Breast epithelium (tissue), 4 donors: ENCODE data around the gene HOXB5. TPM values are rescaled to one million over a fixed set of nuclear protein-coding genes. Genes with fewer than 3 reads are reported as not detected.

ENCODE experiments used
- DNase-seq, 2 donors: peaks; one replicate each; pipeline ENCODE4 v3.0.0-alpha.2; 2019; ENCODE audit warnings: low spot score in 2 of 2
- H3K27ac ChIP-seq, 2 donors: fragments of 200-600 bp; sonication (generic) in 1 of 2; one replicate each; pipeline ENCODE4 v1.5.1; 2016 to 2019; ENCODE audit warnings: mild to moderate bottlenecking in 1 of 2
- H3K27me3 ChIP-seq, 2 donors: fragments of 200-600 bp; sonication (generic) in 1 of 2; one replicate each; pipeline versions ENCODE4 v1.5.1 to v1.6.0; 2017 to 2019; ENCODE audit warnings: control low read depth in 1 of 2, mild to moderate bottlenecking in 1 of 2
- H3K36me3 ChIP-seq: fragments of 200-600 bp; one replicate; pipeline ENCODE4 v1.5.1; 2019
- H3K4me1 ChIP-seq, 2 donors: fragments of 200-600 bp; sonication (generic); one replicate each; pipeline ENCODE4 v1.5.1; 2016 to 2019; ENCODE audit warnings: control low read depth in 1 of 2
- H3K4me3 ChIP-seq, 3 donors: fragments of 200-600 bp; sonication (generic); 1 replicate in 2 of 3; 2 replicates in 1 of 3; pipeline ENCODE4 v1.5.1; 2016 to 2019; ENCODE audit warnings: mild to moderate bottlenecking in 3 of 3, moderate library complexity in 2 of 3
- H3K9me3 ChIP-seq, 2 donors: fragments of 200-600 bp; sonication (generic) in 1 of 2; one replicate each; pipeline ENCODE4 v1.5.1; 2016 to 2019; ENCODE audit warnings: control low read depth in 1 of 2
- POLR2A ChIP-seq: fragments of 450-650 bp; IDR thresholded peaks from one replicate; pipeline ENCODE4 v1.6.1; 2016; ENCODE audit warnings: antibody characterized with exemption, mild to moderate bottlenecking, moderate library complexity
- POLR2AphosphoS5 ChIP-seq, 3 donors: sonication (generic); formaldehyde crosslinking; IDR thresholded peaks; one replicate each; pipeline ENCODE4 v1.6.1; 2017; ENCODE audit warnings: antibody characterized with exemption in 3 of 3
- intact Hi-C: fragments of 100-400 bp; cut with DNase I; formaldehyde crosslinking; loops from one replicate; pipeline ENCODE4 v1.15.1; 2023; ENCODE audit warnings: low total_unique reads
- total RNA-seq, 3 donors: library from RNA; depleted of rRNA; stranded (reverse); fragments of >200 nt; gene quantifications; one replicate each; pipeline ENCODE4 v1.1.0, GENCODE V29; 2016
- TF ChIP-seq, protein P1 (sequence below), 3 donors: fragments of 450-650 bp; IDR thresholded peaks; one replicate each; pipeline ENCODE4 v1.5.1; 2016 to 2017; ENCODE audit warnings: antibody characterized with exemption in 3 of 3, mild to moderate bottlenecking in 3 of 3, moderate library complexity in 3 of 3

Gene HOXB5
- total RNA-seq, 3 donors from 2014 or later = 0.44 to 2.0 (median 1.4) TPM

DNA sequence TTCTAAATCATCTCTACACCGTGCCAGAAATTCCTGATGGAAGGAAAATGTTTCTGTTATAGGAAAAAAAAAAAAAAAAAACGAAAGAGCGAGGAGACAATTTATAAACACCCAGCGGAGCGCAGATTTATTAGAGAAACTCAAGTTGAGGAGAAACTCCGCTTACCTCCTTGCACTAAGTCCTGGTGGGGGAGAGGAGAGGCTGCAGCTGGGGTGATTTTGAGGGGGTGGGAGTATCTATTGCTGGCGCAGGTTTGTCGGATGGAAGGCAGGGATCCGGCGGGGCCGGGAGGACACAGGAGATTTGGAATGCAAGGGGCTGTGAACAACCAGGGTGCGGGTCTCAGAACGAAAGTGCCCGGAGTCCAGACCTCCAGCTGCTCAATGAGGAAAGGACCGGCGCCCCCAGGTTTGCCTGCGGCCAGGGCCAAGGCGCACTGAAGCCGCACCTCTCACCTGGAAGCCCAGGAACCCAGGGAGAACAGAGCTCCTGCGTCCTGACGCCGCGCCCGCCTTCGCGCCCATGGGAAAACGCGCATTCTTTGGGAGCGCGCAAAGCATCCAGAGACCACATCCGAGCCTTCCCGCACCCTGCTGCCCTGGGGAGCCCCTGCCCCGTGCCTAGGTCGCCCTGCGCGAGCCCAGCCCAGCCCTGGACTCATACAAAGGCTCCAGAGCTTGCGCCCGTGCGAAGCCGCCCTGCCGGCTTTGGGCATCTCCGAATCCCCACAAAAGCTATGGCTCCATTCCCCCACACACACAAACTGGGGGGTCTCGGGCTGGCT is 24.1 kb upstream of the HOXB5 start:
- Histone ChIP-seq H3K27me3 (peaks cover 17 to 100% of the 10 kb centered on the region in 2 donors), H3K9me3 (no peaks in the 10 kb centered on the region), H3K36me3 (no peaks in the 10 kb centered on the region), H3K4me1 (no peaks in the 10 kb centered on the region), H3K4me3 (peak overlapping the region in 1 of 3 donors; percentile 23), H3K27ac (no peak overlapping the region)
- no peak for DNase-seq
- TF ChIP-seq POLR2AphosphoS5 (IDR thresholded peaks at IDR 0.05) (no peak), POLR2A (no peak)
- TF ChIP-seq, protein P1, sequence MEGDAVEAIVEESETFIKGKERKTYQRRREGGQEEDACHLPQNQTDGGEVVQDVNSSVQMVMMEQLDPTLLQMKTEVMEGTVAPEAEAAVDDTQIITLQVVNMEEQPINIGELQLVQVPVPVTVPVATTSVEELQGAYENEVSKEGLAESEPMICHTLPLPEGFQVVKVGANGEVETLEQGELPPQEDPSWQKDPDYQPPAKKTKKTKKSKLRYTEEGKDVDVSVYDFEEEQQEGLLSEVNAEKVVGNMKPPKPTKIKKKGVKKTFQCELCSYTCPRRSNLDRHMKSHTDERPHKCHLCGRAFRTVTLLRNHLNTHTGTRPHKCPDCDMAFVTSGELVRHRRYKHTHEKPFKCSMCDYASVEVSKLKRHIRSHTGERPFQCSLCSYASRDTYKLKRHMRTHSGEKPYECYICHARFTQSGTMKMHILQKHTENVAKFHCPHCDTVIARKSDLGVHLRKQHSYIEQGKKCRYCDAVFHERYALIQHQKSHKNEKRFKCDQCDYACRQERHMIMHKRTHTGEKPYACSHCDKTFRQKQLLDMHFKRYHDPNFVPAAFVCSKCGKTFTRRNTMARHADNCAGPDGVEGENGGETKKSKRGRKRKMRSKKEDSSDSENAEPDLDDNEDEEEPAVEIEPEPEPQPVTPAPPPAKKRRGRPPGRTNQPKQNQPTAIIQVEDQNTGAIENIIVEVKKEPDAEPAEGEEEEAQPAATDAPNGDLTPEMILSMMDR (IDR thresholded peaks at IDR 0.05) = no peak
- intact Hi-C loops = no loop called here

DNA sequence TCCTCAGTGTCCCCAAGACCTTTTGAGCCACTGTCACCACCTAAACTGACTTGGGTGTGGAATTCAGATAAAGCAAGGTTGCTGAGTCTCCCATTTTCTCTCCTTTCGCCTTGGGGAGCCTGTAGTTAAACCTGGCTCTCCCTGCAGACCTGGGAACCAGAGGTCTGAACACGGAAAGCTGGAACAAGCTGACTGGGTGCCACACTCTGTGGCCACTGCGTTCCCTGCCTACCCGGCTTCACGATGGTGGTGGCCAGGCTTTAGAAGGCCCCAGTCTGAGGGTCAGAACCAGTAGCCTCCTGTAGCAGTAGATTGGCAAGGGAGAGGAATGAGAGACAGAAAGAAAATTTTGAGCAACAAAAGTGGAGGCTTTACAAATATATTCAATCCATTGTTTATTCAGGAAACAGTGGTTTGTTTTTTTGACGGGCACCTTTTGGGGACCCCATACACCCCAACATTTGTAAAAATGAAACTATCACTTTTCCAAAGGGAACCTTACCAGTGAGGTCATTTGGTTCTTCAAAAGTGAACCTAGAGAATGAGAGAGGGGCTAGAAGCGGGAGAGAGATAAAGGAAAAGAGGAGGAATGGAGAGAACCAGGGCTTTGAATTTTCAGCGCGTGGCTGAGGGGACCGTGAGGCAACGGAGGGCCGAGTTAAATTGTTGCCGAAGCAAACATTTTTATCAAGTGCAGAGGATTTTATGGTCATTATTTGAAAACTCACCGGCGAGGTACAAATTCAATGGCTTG is 23.3 kb upstream of the HOXB5 start:
- Histone ChIP-seq H3K27me3 (peaks cover 23 to 100% of the 10 kb centered on the region in 2 donors), H3K4me3 (no peak overlapping the region), H3K36me3 (no peaks in the 10 kb centered on the region), H3K27ac (no peak overlapping the region), H3K4me1 (no peaks in the 10 kb centered on the region), H3K9me3 (no peaks in the 10 kb centered on the region)
- intact Hi-C loops = no loop called here
- TF ChIP-seq, protein P1 (IDR thresholded peaks at IDR 0.05) = no peak
- no peak for TF ChIP-seq POLR2AphosphoS5 (IDR thresholded peaks at IDR 0.05)
- TF ChIP-seq POLR2A = no peak
- DNase-seq = no peak

DNA sequence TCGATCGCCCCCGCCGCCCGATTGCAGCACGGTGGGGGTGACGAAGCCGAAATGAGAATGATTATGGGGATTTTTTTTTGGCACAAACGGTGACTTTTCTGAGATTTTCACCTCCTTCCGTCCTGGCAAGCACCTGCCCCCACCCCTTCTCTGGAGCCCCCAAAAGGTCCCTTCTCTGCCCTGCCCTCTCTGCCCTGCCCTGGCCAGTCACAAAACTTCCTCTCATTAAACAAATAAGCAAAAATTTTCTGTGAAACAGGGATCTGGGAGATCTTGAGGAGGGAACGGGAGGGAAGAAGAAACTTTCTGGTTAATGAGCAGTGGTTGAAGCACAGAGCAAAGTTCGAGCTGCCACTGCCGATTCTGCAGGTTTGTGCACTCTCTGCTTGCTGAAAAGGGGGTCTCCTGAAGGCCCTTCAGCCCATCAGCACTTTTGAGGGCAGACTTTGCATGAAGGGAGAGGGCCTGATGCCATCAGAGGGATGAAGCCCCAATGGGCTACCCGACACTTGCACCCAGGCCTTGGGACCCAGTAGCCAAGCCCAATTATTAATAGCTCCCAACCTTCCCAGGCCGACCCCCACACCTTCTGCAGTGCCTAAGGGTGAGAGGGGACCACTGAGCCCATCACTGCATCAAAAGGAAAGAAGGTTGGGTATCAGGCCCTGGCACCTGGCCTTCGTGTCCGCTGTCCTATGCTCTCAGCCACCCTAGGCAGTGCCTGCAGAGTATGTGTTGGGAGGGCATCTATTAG is 22.6 kb upstream of the HOXB5 start:
- TF ChIP-seq POLR2AphosphoS5 (IDR thresholded peaks at IDR 0.05) (no peak), POLR2A (no peak)
- TF ChIP-seq, protein P1 (IDR thresholded peaks at IDR 0.05) = no peak
- intact Hi-C loops = no loop called here
- Histone ChIP-seq H3K9me3 (no peaks in the 10 kb centered on the region), H3K4me1 (no peaks in the 10 kb centered on the region), H3K4me3 (no peak overlapping the region), H3K27ac (no peak overlapping the region), H3K27me3 (peaks cover 25 to 100% of the 10 kb centered on the region in 2 donors), H3K36me3 (no peaks in the 10 kb centered on the region)
- DNase-seq = no peak

DNA sequence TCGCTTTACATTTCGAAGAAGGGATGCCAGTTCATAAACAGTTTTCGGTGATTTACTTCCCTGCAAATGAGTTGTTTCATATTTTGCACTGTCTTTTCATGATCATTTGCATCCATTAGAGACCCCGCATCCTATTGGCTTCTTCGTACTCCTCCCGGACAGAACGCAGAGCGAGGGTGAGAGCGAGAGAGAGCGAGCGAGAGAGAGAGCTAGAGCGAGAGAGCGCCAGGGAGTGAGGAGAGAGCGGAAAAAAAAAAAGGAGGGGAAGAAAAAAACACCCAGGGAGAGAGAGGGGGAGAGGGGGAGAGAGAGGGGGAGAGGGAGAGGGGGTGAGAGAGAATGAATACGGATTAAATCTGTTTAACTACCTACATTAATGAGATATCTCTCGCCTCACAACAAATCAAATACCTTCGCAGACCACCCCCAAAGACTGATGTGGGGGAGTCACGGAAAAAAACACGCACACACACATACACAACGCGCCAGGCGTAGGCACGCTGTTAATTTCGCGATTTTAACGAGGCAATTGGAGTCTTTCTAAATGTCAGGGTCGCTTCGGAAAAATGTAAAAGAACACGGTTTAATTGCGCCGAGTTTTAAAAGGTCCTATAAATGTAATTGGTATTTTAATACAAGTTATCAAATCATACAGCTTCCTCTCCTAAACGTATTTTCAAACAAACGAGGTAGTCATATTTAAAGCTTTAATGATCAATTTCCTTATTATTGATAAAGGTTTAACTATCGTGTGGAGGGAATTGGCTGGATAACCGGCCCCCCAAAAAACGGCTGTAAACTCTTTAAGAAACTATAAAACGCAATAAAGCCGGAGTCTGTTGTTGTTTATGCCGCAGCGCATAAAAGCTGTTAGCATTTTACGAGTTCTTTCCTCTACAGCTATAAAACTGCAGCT is 21.7 kb upstream of the HOXB5 start, which contains the start of gene HOXB8:
HOXB8 (minus strand) TSS at position 246 of the 916 bp plus-strand sequence. CDS start 588 bp downstream, outside the sequence.
- Histone ChIP-seq H3K4me1 (no peaks in the 10 kb centered on the region), H3K27me3 (peaks cover 25 to 100% of the 10 kb centered on the region in 2 donors), H3K4me3 (peak within 1 kb of the TSS; percentile 54 to 78 (median 68)), H3K27ac (no peak within 1 kb of the TSS), H3K36me3 (no peaks in the 10 kb centered on the region), H3K9me3 (no peaks in the 10 kb centered on the region)
- TF ChIP-seq, protein P1 (IDR thresholded peaks at IDR 0.05) = no peak
- no peak for TF ChIP-seq POLR2A
- TF ChIP-seq POLR2AphosphoS5 (IDR thresholded peaks at IDR 0.05) = no peak
- DNase-seq = no peak
- intact Hi-C loops = no loop called here
